A673 (cell line): Measurements from ENCODE around the gene PGC. TPM values are rescaled to one million over a fixed set of nuclear protein-coding genes. Genes with fewer than 3 reads are reported as not detected.

Experiments used
- BruUV-seq: library from RNA; stranded (reverse); fragments of 400-500 nt; replicated peaks from 2 replicates; lab custom pipeline; 2021; lab: Mats Ljungman, UMichigan
- CTCF ChIA-PET: fragments of 300-600 bp; sonication (Branson Sonifier 250); formaldehyde crosslinking; loops from one replicate; lab custom pipeline; 2022; ENCODE audit warnings: antibody characterized with exemption; lab: Charles Lee
- POLR2A ChIA-PET: fragments of 300-600 bp; sonication (Branson Sonifier 250); formaldehyde crosslinking; loops from one replicate; lab custom pipeline; 2022; ENCODE audit warnings: antibody characterized with exemption; ENCODE audit not compliant: low non-redundant PET; lab: Charles Lee
- DNase-seq: peaks from one replicate; pipeline ENCODE4 v3.0.0-alpha.2; 2015; ENCODE audit warnings: low spot score
- H3K27ac ChIP-seq: fragments of 200-600 bp; sonication (generic); 2 replicates; pipeline ENCODE4 v1.5.1; 2016; ENCODE audit warnings: mixed run types, low read depth, mild to moderate bottlenecking, mixed read lengths, antibody characterized with exemption, low read length; ENCODE audit not compliant: poor library complexity, severe bottlenecking
- H3K27me3 ChIP-seq: fragments of 200-600 bp; sonication (generic); replicated peaks from 2 replicates; pipeline ENCODE4 v1.6.1; 2017; ENCODE audit warnings: mixed run types, low read depth, mild to moderate bottlenecking, mixed read lengths, antibody characterized with exemption, low read length; ENCODE audit not compliant: insufficient read depth, poor library complexity
- H3K36me3 ChIP-seq: fragments of 200-600 bp; sonication (generic); 2 replicates; pipeline ENCODE4 v1.6.1; 2016; ENCODE audit warnings: mixed run types, mild to moderate bottlenecking, mixed read lengths, antibody characterized with exemption, low read length; ENCODE audit not compliant: insufficient read depth, poor library complexity, severe bottlenecking
- H3K4me1 ChIP-seq: fragments of 200-600 bp; sonication (generic); 2 replicates; pipeline ENCODE4 v1.6.1; 2017; ENCODE audit warnings: mixed run types, mild to moderate bottlenecking, mixed read lengths, antibody characterized with exemption, low read length; ENCODE audit not compliant: insufficient read depth, poor library complexity, severe bottlenecking
- H3K4me3 ChIP-seq: fragments of 200-600 bp; sonication (generic); 2 replicates; pipeline ENCODE4 v1.5.1; 2016; ENCODE audit warnings: low read depth, mixed run types, mild to moderate bottlenecking, mixed read lengths, low read length; ENCODE audit not compliant: poor library complexity, severe bottlenecking
- H3K9me3 ChIP-seq: fragments of 200-600 bp; sonication (generic); 2 replicates; pipeline ENCODE4 v1.6.1; 2016; ENCODE audit warnings: mixed run types, low read depth, mild to moderate bottlenecking, mixed read lengths, antibody characterized with exemption, low read length; ENCODE audit not compliant: poor library complexity, severe bottlenecking
- CTCF ChIP-seq: fragments of 300-800, 200-600 bp; sonication (generic); conservative IDR thresholded peaks from 2 replicates; pipeline ENCODE4 v1.5.1; 2017; ENCODE audit warnings: low read depth, mild to moderate bottlenecking, antibody characterized with exemption, low read length, moderate library complexity, mixed read lengths
- EZH2 ChIP-seq: fragments of 200-600 bp; sonication (generic); IDR thresholded peaks from 2 replicates; pipeline ENCODE4 v1.6.1; 2017; ENCODE audit warnings: borderline replicate concordance, low read depth, mild to moderate bottlenecking, mixed read lengths, antibody characterized with exemption, low read length; ENCODE audit not compliant: poor library complexity, severe bottlenecking
- intact Hi-C: fragments of 100-400 bp; cut with micrococcal nuclease; formaldehyde crosslinking; loops from one replicate; pipeline ENCODE4 v1.10.0; 2022; ENCODE audit not compliant: unreplicated experiment
- total RNA-seq: library from RNA; stranded (reverse); gene quantifications from 2 replicates; pipeline ENCODE4 v1.2.3, GENCODE V29; 2021

Gene PGC
- total RNA-seq, 1 experiment from 2014 or later: not detected

DNA sequence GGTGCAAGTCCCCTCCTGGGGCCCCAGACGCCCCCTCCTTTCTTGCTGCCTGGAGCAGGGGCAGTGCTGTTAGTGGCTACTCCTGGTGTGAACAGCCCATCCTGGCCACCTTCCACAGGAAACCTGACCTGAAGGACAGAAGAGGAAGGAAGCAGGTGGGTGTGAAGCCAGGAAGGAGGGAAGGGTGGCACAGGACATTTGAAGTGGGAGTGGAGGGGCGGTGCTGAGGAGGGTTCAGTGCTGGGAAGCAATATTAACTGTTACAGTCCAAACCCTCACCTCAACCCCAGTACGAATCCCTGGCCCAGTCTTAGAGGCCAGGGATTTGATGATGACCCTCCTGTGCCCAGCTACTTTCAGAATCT lies 34.2 kb upstream of the PGC start:
- TF ChIP-seq CTCF (no peak), EZH2 (no peak)
- H3K27ac ChIP-seq: no peak overlapping the region
- no peaks in the 10 kb centered on the region for H3K27me3 ChIP-seq
- intact Hi-C loops: loop anchor here (2.0 kb wide), 2 partner anchors 263 to 385 kb away; no protein-coding TSS in a partner anchor
- POLR2A ChIA-PET: no interaction called here
- peaks cover 22% of the 10 kb centered on the region for H3K4me1 ChIP-seq
- H3K36me3 ChIP-seq: peaks cover 6% of the 10 kb centered on the region
- peak overlapping the region; percentile 81 for H3K4me3 ChIP-seq
- no peak for DNase-seq
- no TSS peak for BruUV-seq
- H3K9me3 ChIP-seq: no peaks in the 10 kb centered on the region
- CTCF ChIA-PET: interaction anchor here (1.6 kb wide), 1 partner anchor 413 kb away, joined by 5 read pairs; no protein-coding TSS in a partner anchor

DNA sequence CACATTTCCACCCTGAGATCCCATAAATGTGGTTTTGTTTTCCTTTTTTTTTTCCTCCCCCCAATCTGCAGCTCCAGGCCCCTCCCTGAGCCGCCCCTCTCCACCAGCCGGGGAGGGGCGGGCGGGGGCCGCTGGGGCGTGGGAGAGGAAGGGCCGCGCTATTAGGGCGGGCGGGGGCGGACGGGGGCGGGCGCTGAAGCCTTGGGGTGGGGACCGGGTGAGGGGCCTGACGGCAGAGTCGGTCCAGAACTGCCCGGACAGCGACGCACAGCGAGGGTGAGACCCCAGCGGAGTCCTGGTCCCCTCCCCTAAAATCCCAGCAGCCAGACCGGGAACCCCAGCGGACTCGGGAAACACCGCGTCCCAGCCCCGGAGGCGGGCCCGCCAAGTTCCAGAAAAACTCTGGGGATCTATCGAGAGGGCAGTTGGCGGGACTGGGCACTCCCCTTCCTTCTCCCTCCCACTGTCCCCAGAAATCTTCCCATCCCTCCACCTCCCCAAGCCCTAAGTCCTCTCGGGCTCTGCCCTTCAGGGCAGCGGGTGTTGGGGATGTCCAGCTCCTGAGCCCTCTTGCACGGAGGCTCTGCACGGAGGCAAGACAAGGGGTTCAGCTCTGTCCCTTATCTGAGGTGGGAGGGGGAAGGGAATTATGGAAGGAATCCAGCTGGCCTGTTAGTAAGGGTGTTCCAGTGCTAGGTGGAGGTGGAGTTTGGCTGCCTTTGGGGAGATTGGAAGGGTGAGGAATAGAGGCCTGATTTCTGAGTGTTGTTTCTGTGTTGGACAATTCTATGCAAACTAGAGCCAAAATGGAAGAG lies 33.6 kb upstream of the PGC start, which contains the start of gene PRICKLE4:
Gene PRICKLE4 (plus strand): TSS at position 232 of the 815 bp plus-strand sequence. CDS start 2,692 bp downstream, outside the sequence.
- Histone ChIP-seq H3K27me3 (no peaks in the 10 kb centered on the region), H3K4me3 (peak within 1 kb of the TSS; percentile 81), H3K36me3 (peaks cover 6% of the 10 kb centered on the region), H3K9me3 (no peaks in the 10 kb centered on the region), H3K4me1 (peaks cover 18% of the 10 kb centered on the region), H3K27ac (peak within 1 kb of the TSS; percentile 53)
- no TSS peak for BruUV-seq
- POLR2A ChIA-PET: no interaction called here
- peak; percentile 17 for DNase-seq
- intact Hi-C loops: loop anchor here (1.0 to 2.0 kb wide), 3 partner anchors 264 to 437 kb away; partner anchors contain the start of gene MRPS10
- TF ChIP-seq CTCF (no peak), EZH2 (no peak)
- CTCF ChIA-PET: interaction anchor here (0.5 to 1.6 kb wide), 4 partner anchors 113 to 552 kb away, joined by 3 to 7 read pairs (median 6); no protein-coding TSS in a partner anchor

DNA sequence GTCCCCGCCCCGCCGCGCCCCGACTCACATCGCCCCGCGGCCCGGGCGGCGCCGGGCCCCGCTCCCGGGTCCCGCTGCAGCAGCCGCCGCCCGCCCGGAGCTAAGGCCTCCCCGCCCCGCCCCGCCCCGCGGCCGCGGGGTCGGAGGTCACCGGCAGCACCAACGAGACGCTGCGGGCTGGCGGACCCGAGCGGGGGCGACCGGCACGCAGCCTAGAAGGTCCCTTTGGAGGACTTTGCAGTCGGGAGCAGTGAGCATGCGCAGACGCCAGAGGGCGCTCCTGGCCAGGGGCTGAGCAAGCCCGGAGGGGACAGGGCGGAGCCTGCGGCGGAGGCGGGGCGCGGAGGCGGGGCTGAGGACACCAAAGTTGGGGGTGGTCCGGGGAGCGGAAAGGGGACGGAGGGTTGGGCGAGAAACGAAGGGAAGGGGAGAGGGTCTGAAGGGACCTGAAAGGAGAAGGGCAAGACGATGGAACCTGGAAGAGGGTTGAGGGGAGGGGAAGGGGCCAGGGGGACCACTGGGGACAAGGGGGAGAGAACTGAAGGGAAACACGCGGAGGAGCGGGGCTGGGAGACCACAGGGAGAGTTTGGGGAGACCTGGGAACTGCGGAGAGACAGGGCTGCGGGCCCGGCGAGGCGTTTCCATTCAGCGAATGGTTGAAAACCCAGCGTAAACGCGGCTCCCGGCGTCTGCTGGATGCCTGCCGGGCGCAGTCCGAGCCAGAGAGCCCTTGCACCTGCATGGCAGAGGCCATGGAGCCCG lies 32.8 kb upstream of the PGC start, which contains the start of gene FRS3:
Gene FRS3 (minus strand): TSS at position 113 of the 763 bp plus-strand sequence. CDS start 2,913 bp downstream, outside the sequence.
- CTCF ChIA-PET: interaction anchor here (0.6 to 0.7 kb wide), 3 partner anchors 71 to 553 kb away, joined by 3 to 7 read pairs (median 4); no protein-coding TSS in a partner anchor
- no peaks in the 10 kb centered on the region for H3K9me3 ChIP-seq
- peak; percentile 95 for TF ChIP-seq CTCF
- TF ChIP-seq EZH2: no peak
- intact Hi-C loops: loop anchor here (1.0 to 10.0 kb wide), 5 partner anchors 75 to 437 kb away; partner anchors contain the start of gene MRPS10
- H3K36me3 ChIP-seq: peaks cover 13% of the 10 kb centered on the region
- peak within 1 kb of the TSS; percentile 53 for H3K27ac ChIP-seq
- no peaks in the 10 kb centered on the region for H3K27me3 ChIP-seq
- POLR2A ChIA-PET: interaction anchor here (0.6 kb wide), 1 partner anchor 1150 kb away, joined by 3 read pairs; no protein-coding TSS in a partner anchor
- peaks cover 17% of the 10 kb centered on the region for H3K4me1 ChIP-seq
- no TSS peak for BruUV-seq
- DNase-seq: peak; percentile 96
- H3K4me3 ChIP-seq: peak within 1 kb of the TSS; percentile 81
